ENCODE data around the gene ZNF496.

The ZNF496 gene

GRCh38 chr1:247247568-247247967 lies 84.1 kb downstream of the ZNF496 start:
- Histone ChIP-seq H3K4me1 (no peaks in the 10 kb centered on the region), H4K20me1 (no peaks in the 10 kb centered on the region), H3K4me2 (no peak overlapping the region), H3K9me3 (peaks cover 22% of the 10 kb centered on the region), H3K36me3 (no peaks in the 10 kb centered on the region), H3K27ac (no peak overlapping the region), H3K4me3 (no peak overlapping the region), H3K9ac (no peak overlapping the region), H3K27me3 (no peaks in the 10 kb centered on the region)
- no peak for TF ChIP-seq Cebpa-rat (IDR thresholded peaks at IDR 0.05)

Measured in BLaER1 (cell line).